K562 (cell line): ENCODE results near the gene GPSM3. TPM values are rescaled to one million over a fixed set of nuclear protein-coding genes. Genes with fewer than 3 reads are reported as not detected.

ENCODE experiments used
- CBFA2T2 ChIP-seq: fragments of 450-650 bp; conservative IDR thresholded peaks from 2 replicates; pipeline ENCODE4 v1.6.1; 2017; ENCODE audit warnings: mild to moderate bottlenecking
- CHCHD3 ChIP-seq: fragments of 250-450 bp; sonication (Bioruptor Pico); IDR thresholded peaks from 2 replicates; pipeline ENCODE4 v2.1.2; 2022; ENCODE audit warnings: mild to moderate bottlenecking
- CREB1 ChIP-seq, 2 experiments: sonication (generic) in 1 of 2; formaldehyde crosslinking in 1 of 2; IDR thresholded peaks; 2 replicates each; pipeline versions ENCODE4 v1.6.1 to v1.8.0; 2012 to 2022; ENCODE audit warnings: inconsistent platforms in 1 of 2, mild to moderate bottlenecking in 1 of 2, missing genetic modification reagents in 1 of 2, moderate library complexity in 1 of 2
- EP300 ChIP-seq: IDR thresholded peaks from 2 replicates; pipeline ENCODE4 v1.6.1; 2012; ENCODE audit warnings: low read length, improper control_type of control experiment
- ETV6 ChIP-seq, 3 experiments: fragments of 150-350 bp in 1 of 3; sonication (generic) in 1 of 3; formaldehyde crosslinking in 1 of 3; IDR thresholded peaks; 2 replicates each; pipeline versions ENCODE4 v1.6.1 to v1.8.0; 2014 to 2022; ENCODE audit warnings: borderline replicate concordance in 2 of 3, low read depth in 2 of 3, antibody characterized with exemption in 1 of 3, low read length in 1 of 3, mild to moderate bottlenecking in 1 of 3, missing genetic modification reagents in 1 of 3
- KDM1A ChIP-seq, 2 experiments: fragments of 450-650 bp; IDR thresholded peaks; 2 replicates each; pipeline ENCODE4 v1.6.1; 2016; ENCODE audit warnings: mild to moderate bottlenecking in 2 of 2
- KHSRP ChIP-seq: fragments of 450-650 bp; IDR thresholded peaks from 2 replicates; pipeline ENCODE4 v1.6.1; 2017
- KLF13 ChIP-seq: fragments of 450-650 bp; IDR thresholded peaks from 2 replicates; pipeline ENCODE4 v1.6.1; 2016; ENCODE audit warnings: missing genetic modification characterization, low read depth, mild to moderate bottlenecking, missing compliant biosample characterization, moderate library complexity, borderline replicate concordance
- LEF1 ChIP-seq: fragments of 450-650 bp; IDR thresholded peaks from 2 replicates; pipeline ENCODE4 v1.6.1; 2016; ENCODE audit warnings: mild to moderate bottlenecking
- MAFK ChIP-seq: IDR thresholded peaks from 2 replicates; pipeline ENCODE4 v1.6.1; 2011; ENCODE audit warnings: low read length, improper control_type of control experiment
- MYC ChIP-seq, 2 experiments: fragments of 250-450 bp in 1 of 2; sonication (Bioruptor Pico) in 1 of 2; IDR thresholded peaks; 2 replicates each; pipeline versions ENCODE4 v1.5.1 to v1.6.1; 2012 to 2021; ENCODE audit warnings: low read depth in 2 of 2, borderline replicate concordance in 1 of 2, improper control_type of control experiment in 1 of 2, low read length in 1 of 2, mild to moderate bottlenecking in 1 of 2, moderate library complexity in 1 of 2
- NCOA1 ChIP-seq: fragments of 450-650 bp; IDR thresholded peaks from 2 replicates; pipeline ENCODE4 v1.6.1; 2016; ENCODE audit warnings: low read depth
- POU5F1 ChIP-seq: fragments of 150-350 bp; IDR thresholded peaks from 2 replicates; pipeline ENCODE4 v1.6.1; 2014; ENCODE audit warnings: borderline replicate concordance, low read length, low read depth, mild to moderate bottlenecking; ENCODE audit not compliant: partially characterized antibody
- PURB ChIP-seq: sonication (generic); formaldehyde crosslinking; IDR thresholded peaks from 2 replicates; pipeline ENCODE4 v1.9.0; 2021; ENCODE audit warnings: low read depth, mild to moderate bottlenecking, missing genetic modification reagents
- SMC3 ChIP-seq: conservative IDR thresholded peaks from 2 replicates; pipeline ENCODE4 v1.6.1; 2011; ENCODE audit warnings: low read depth, low read length, improper control_type of control experiment; ENCODE audit not compliant: insufficient read depth
- SPI1 ChIP-seq: IDR thresholded peaks from 2 replicates; pipeline ENCODE4 v1.6.1; 2011; ENCODE audit warnings: low read depth, low read length, control low read depth, borderline replicate concordance
- TAF9B ChIP-seq: fragments of 450-650 bp; IDR thresholded peaks from 2 replicates; pipeline ENCODE4 v1.6.1; 2018; ENCODE audit warnings: mild to moderate bottlenecking; ENCODE audit not compliant: partially characterized antibody
- TRIM24 ChIP-seq, 2 experiments: fragments of 450-650 bp; IDR thresholded peaks; 2 replicates each; pipeline ENCODE4 v1.6.1; 2016
- ZNF146 ChIP-seq: IDR thresholded peaks from one replicate; pipeline ENCODE4 v1.6.1; 2018; ENCODE audit warnings: missing compliant biosample characterization; ENCODE audit not compliant: unreplicated experiment
- ZNF282 ChIP-seq: sonication (generic); formaldehyde crosslinking; IDR thresholded peaks from 2 replicates; pipeline ENCODE4 v1.8.1; 2023; ENCODE audit warnings: missing genetic modification reagents
- ZNF384 ChIP-seq: IDR thresholded peaks from 2 replicates; pipeline ENCODE4 v1.6.1; 2012; ENCODE audit warnings: low read depth, low read length, improper control_type of control experiment
- ZNF584 ChIP-seq: fragments of 200-800 bp; sonication (Bioruptor generic); IDR thresholded peaks from 2 replicates; pipeline ENCODE4 v1.6.1; 2016; ENCODE audit warnings: low read depth, mild to moderate bottlenecking, missing genetic modification characterization, missing compliant biosample characterization
- polyA plus RNA-seq, 8 experiments: library from polyadenylated mRNA; depleted of rRNA in 4 of 8; stranded (reverse) in 5 of 8; unstranded in 3 of 8; fragments of >200 nt; fragmentation: Nextera tagmentation in 2 of 8; fragmentation: Illumina TruSeq in 1 of 8; extraction: Ambion mirVana in 2 of 8; extraction: Trizol in 1 of 8; gene quantifications; 2 replicates each; pipeline versions ENCODE4 v1.2.1 to v1.2.3, GENCODE V29; 2011 to 2014; ENCODE audit warnings: inconsistent platforms in 1 of 8, missing spikeins in 1 of 8
- total RNA-seq, 7 experiments: library from RNA; depleted of rRNA in 6 of 7; stranded (reverse); fragments of >200 nt in 6 of 7; fragmentation: Illumina TruSeq in 2 of 7; extraction: Trizol in 2 of 7; gene quantifications; 2 replicates each; pipeline versions ENCODE4 v1.2.1 to v1.2.3, GENCODE V29; 2011 to 2021; ENCODE audit warnings: low replicate concordance in 1 of 7
- TF ChIP-seq, protein P1 (sequence below): fragments of 250-450 bp; sonication (Bioruptor Pico); IDR thresholded peaks from 2 replicates; pipeline ENCODE4 v1.4.0; 2020

GPSM3 gene
- total and polyA plus RNA-seq, 9 of the 15 experiments (the other 6 are each of a cell fraction or from before 2014, with no cell fraction given): 5.3 to 42.6 (median 24.4) TPM

GRCh38 chr6:32192608-32193039 lies at the start of gene GPSM3 (continued):
- TF ChIP-seq ETV6 (IDR thresholded peaks at IDR 0.05; ENCODE audit: borderline replicate concordance in 1 of 2, low read depth in 2 of 2, low read length in 1 of 2): peak in 1 of 2 experiments; percentile 68; a peak in 1 of 4 replicates
- TF ChIP-seq ETV6 (CRISPR knock-in tag; IDR thresholded peaks at IDR 0.05; ENCODE audit: borderline replicate concordance): no peak
- TF ChIP-seq ZNF282: no peak
- TF ChIP-seq ZNF584: no peak
- peak; percentile 78 for TF ChIP-seq SPI1
- TF ChIP-seq KDM1A (IDR thresholded peaks at IDR 0.05): peak in 1 of 2 experiments; percentile 49; a peak in 1 of 4 replicates
- peak; percentile 42; the same call in 1 of the 2 replicates for TF ChIP-seq KLF13 (tag)
- peak; percentile 91; the same call in 1 of the 2 replicates for TF ChIP-seq LEF1
- no peak for TF ChIP-seq KHSRP
- no peak for TF ChIP-seq SMC3
- no peak for TF ChIP-seq CBFA2T2
- TF ChIP-seq NCOA1: peak; percentile 82
- no peak for TF ChIP-seq POU5F1
- TF ChIP-seq MYC (IDR thresholded peaks at IDR 0.05; ENCODE audit: low read depth, low read length): no peak
- no peak for TF ChIP-seq MYC (CRISPR knock-in tag; IDR thresholded peaks at IDR 0.05; ENCODE audit: borderline replicate concordance, low read depth)
- peak; percentile 71 for TF ChIP-seq TAF9B
- no peak for TF ChIP-seq CHCHD3
- no peak for TF ChIP-seq CREB1 (IDR thresholded peaks at IDR 0.05)
- TF ChIP-seq CREB1 (CRISPR knock-in tag; IDR thresholded peaks at IDR 0.05): no peak
- no peak for TF ChIP-seq ZNF146 (CRISPR knock-in tag)
- TF ChIP-seq PURB: no peak
- TF ChIP-seq ZNF384: no peak
- no peak for TF ChIP-seq MAFK
- TF ChIP-seq TRIM24 (IDR thresholded peaks at IDR 0.05): peak in 1 of 2 experiments; percentile 63; a peak in 1 of 4 replicates
- TF ChIP-seq, protein P1, sequence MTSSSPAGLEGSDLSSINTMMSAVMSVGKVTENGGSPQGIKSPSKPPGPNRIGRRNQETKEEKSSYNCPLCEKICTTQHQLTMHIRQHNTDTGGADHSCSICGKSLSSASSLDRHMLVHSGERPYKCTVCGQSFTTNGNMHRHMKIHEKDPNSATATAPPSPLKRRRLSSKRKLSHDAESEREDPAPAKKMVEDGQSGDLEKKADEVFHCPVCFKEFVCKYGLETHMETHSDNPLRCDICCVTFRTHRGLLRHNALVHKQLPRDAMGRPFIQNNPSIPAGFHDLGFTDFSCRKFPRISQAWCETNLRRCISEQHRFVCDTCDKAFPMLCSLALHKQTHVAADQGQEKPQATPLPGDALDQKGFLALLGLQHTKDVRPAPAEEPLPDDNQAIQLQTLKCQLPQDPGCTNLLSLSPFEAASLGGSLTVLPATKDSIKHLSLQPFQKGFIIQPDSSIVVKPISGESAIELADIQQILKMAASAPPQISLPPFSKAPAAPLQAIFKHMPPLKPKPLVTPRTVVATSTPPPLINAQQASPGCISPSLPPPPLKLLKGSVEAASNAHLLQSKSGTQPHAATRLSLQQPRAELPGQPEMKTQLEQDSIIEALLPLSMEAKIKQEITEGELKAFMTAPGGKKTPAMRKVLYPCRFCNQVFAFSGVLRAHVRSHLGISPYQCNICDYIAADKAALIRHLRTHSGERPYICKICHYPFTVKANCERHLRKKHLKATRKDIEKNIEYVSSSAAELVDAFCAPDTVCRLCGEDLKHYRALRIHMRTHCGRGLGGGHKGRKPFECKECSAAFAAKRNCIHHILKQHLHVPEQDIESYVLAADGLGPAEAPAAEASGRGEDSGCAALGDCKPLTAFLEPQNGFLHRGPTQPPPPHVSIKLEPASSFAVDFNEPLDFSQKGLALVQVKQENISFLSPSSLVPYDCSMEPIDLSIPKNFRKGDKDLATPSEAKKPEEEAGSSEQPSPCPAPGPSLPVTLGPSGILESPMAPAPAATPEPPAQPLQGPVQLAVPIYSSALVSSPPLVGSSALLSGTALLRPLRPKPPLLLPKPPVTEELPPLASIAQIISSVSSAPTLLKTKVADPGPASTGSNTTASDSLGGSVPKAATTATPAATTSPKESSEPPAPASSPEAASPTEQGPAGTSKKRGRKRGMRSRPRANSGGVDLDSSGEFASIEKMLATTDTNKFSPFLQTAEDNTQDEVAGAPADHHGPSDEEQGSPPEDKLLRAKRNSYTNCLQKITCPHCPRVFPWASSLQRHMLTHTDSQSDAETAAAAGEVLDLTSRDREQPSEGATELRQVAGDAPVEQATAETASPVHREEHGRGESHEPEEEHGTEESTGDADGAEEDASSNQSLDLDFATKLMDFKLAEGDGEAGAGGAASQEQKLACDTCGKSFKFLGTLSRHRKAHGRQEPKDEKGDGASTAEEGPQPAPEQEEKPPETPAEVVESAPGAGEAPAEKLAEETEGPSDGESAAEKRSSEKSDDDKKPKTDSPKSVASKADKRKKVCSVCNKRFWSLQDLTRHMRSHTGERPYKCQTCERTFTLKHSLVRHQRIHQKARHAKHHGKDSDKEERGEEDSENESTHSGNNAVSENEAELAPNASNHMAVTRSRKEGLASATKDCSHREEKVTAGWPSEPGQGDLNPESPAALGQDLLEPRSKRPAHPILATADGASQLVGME (CRISPR knock-in tag): 0 out of 2 replicates have a peak, but pooled peaks have one; percentile 43
- TF ChIP-seq EP300: peak; percentile 53; the same call in 1 of the 2 replicates
